GM12801 (cell line): ENCODE data around the gene OR6C76.

Experiments
- CTCF ChIP-seq: IDR thresholded peaks from one replicate; pipeline ENCODE4 v1.5.1; 2011; ENCODE audit warnings: control low read depth; ENCODE audit not compliant: insufficient read length; ENCODE audit errors: extremely low read depth

Gene OR6C76

GRCh38 chr12:55420307-55420962 lies 5.6 kb upstream of the OR6C76 start:
- no peak for TF ChIP-seq CTCF

DNA sequence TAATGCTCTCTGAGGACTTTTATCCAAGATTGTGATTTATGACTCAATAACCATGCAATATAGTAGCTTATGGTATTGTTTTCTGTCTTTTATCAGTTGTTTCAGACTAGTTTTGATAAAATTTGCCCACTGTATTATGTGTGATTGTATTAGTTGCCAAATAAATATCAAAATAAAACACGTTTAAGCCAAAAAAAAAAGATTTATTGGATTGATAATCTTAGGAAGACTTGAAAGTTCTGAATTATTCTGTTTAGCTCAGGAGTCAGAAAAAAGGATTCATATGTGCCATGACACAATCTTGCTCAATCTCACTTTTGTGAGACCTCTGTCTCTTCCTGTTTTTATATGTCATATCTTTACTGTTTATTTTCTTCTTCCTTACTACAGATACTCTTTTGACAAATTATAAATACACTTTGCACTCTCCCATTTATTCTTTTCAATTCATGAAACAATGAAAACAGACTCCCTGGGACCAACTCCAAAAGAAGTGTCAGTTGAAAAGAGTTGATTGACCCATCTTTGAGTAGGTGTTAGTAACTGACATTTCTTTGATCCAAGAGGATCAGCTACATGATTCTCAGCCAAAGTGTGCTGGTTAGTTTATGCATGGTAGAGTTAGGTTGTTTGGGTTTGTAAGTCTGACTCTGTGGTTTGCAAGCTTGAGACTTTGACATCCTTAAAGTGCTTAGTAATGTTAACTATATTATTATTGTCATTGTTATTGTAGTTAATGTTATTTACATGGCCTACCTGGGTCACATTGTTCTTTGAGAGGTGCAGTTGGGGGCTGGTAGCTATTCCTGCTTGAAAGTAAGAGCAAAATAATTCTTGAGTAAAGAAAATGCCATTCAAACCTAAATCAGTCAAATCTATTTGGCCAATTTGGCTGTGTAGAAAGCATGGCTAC lies 2.5 kb downstream of the OR6C76 start:
- no peak for TF ChIP-seq CTCF

DNA sequence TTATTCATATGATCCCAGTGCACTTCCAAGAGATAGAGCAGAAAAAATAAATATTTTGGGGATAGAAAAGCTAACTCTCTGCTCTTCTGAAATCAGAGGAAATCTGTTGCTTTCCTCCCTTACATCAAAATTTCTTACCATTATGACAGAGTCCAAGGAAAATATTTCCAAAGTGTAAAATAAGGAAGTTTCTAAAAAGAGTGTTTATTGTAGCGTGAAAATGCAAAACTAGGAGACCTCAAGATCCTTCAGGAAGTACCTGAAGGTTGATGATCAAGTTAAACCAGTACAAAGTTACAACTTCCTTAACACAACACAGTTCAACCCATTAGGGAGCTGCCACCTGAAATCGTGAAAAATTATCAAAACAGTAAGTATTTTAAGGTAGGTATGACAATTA lies 17.7 kb downstream of the OR6C76 start, which contains the start of gene OR6C2:
OR6C2 (plus strand) TSS at position 301 of the 400 bp plus-strand sequence. CDS start 8,138 bp downstream, outside the sequence.
- TF ChIP-seq CTCF, result no peak

- no peak for TF ChIP-seq CTCF
These were observed 19.3 kb downstream of the OR6C76 start for GRCh38 chr12:55445357-55445756.

GRCh38 chr12:55446326-55446725 lies 20.3 kb downstream of the OR6C76 start:
- no peak for TF ChIP-seq CTCF

DNA sequence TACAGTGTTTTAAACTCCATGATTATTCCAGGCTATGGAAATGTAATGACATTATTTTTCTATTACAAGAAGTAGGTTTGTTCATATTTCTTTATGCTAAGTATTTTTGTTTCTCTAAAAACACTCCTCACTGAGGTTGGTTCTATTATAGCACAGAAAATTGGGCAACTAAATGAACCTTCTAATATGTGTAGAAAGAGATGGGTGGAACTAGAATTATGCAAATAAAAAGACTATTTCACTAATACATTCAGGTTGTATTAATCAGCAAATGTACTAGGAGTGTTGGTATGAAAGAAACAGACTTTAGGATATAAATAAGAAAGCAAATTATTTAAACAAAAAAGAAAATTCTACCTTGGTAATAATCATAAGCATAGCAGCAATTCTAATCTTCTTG lies 22.8 kb downstream of the OR6C76 start:
- TF ChIP-seq CTCF, result no peak

- no peak for TF ChIP-seq CTCF
These were observed 41.8 kb downstream of the OR6C76 start for GRCh38 chr12:55467836-55468235.
